Sigmoid colon (tissue), 4 donors: ENCODE measurements around the gene PDCD2L.

ENCODE experiments used
- EP300 ChIP-seq, 4 donors: sonication (generic); formaldehyde crosslinking; IDR thresholded peaks; one replicate each; pipeline ENCODE4 v1.6.1; 2017; ENCODE audit warnings: antibody characterized with exemption in 4 of 4
- POLR2A ChIP-seq, 2 donors: fragments of 450-650 bp; IDR thresholded peaks; one replicate each; pipeline ENCODE4 v1.6.1; 2016; ENCODE audit warnings: antibody characterized with exemption in 2 of 2, mild to moderate bottlenecking in 2 of 2, moderate library complexity in 2 of 2
- POLR2AphosphoS5 ChIP-seq, 4 donors: sonication (generic); formaldehyde crosslinking; IDR thresholded peaks; one replicate each; pipeline ENCODE4 v1.6.1; 2017; ENCODE audit warnings: antibody characterized with exemption in 4 of 4
- TF ChIP-seq, protein P1 (sequence below), 4 experiments: fragments of 450-650 bp in 3 of 4; fragments of 200-600 bp in 1 of 4; IDR thresholded peaks; one replicate each; pipeline ENCODE4 v1.5.1; 2016 to 2019; ENCODE audit warnings: antibody characterized with exemption in 4 of 4, mild to moderate bottlenecking in 3 of 4, moderate library complexity in 2 of 4

DNA sequence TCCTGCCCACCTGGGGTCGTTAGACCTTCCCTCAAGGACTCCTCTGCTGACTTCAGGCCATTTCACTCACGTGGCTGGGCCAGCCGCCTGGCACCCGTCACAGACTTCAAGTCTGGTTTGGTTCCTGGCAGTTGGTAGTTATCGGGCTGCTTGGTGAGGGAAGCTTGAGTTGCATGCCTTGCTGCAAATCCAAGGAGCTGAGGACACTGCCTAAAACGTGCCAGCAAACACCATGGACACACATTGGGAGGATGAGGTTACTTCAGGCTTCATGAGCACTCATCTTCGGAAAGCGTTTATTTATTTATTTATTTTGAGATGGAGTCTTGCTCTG lies 36.6 kb upstream of the PDCD2L start:
- TF ChIP-seq, protein P1, sequence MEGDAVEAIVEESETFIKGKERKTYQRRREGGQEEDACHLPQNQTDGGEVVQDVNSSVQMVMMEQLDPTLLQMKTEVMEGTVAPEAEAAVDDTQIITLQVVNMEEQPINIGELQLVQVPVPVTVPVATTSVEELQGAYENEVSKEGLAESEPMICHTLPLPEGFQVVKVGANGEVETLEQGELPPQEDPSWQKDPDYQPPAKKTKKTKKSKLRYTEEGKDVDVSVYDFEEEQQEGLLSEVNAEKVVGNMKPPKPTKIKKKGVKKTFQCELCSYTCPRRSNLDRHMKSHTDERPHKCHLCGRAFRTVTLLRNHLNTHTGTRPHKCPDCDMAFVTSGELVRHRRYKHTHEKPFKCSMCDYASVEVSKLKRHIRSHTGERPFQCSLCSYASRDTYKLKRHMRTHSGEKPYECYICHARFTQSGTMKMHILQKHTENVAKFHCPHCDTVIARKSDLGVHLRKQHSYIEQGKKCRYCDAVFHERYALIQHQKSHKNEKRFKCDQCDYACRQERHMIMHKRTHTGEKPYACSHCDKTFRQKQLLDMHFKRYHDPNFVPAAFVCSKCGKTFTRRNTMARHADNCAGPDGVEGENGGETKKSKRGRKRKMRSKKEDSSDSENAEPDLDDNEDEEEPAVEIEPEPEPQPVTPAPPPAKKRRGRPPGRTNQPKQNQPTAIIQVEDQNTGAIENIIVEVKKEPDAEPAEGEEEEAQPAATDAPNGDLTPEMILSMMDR (IDR thresholded peaks at IDR 0.05), result no peak
- TF ChIP-seq POLR2AphosphoS5 (IDR thresholded peaks at IDR 0.05) (no peak), POLR2A (IDR thresholded peaks at IDR 0.05) (no peak), EP300 (IDR thresholded peaks at IDR 0.05) (no peak)
